SW 1271 (cell line): ENCODE data around the gene CAMK2B.

Source experiments
- DNase-seq, 2 experiments: peaks; one replicate each; lab custom pipeline; 2025; lab: John Stamatoyannopoulos, UW

The CAMK2B gene

DNA sequence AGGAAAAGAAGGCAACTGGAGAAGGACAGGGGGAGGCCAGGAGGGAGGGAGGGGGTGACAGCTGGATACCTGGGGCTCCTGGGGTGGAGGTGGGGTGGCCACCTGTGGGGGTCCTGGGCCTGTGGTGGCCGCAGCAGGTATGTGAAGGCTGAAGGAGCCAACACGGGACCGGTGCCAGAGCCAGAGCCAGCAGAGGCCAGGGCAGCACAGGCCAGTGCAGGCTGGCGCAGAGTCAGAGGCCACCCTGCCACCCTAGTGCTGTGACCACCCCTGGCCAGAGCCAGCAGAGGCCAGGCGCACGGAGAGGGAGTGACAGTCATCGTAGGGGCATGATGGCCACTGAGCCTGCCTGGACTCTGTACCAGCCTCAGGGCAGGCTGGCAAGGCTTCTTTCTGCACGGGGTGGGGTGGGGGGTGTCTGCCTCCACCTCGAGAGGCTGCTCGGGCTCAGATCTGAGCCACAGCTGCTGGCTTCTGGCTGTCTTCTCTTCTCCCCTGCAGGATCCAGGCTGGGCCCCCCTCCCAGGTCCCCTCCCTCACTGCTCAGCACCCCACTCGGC lies 95.8 kb downstream of the CAMK2B start:
- DNase-seq, result no peak

- no peak for DNase-seq
Measured at GRCh38 chr7:44228571-44229350, 96.6 kb downstream of the CAMK2B start.

GRCh38 chr7:44227911-44228310 lies 97.5 kb downstream of the CAMK2B start:
- DNase-seq, result no peak

DNA sequence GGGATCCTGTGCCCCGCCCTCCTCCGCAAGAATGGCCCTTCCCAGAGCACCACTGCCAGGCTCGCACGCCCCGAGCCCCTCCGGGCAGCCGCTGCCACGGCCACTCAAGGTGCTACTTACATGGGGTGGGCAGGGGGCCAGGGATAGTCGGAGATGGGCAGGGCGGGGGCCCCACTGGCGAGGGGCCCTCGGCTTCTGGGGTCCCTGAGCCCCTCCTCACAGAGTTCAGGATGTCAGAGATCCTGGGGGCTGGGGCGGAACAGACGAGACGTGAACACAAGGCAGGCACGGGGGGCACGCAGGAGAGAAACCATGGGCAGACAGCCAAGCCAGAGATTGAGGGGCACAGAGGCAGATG lies 99.0 kb downstream of the CAMK2B start:
- DNase-seq, result no peak

GRCh38 chr7:44225566-44226395 lies 99.6 kb downstream of the CAMK2B start:
- DNase-seq, result no peak

DNA sequence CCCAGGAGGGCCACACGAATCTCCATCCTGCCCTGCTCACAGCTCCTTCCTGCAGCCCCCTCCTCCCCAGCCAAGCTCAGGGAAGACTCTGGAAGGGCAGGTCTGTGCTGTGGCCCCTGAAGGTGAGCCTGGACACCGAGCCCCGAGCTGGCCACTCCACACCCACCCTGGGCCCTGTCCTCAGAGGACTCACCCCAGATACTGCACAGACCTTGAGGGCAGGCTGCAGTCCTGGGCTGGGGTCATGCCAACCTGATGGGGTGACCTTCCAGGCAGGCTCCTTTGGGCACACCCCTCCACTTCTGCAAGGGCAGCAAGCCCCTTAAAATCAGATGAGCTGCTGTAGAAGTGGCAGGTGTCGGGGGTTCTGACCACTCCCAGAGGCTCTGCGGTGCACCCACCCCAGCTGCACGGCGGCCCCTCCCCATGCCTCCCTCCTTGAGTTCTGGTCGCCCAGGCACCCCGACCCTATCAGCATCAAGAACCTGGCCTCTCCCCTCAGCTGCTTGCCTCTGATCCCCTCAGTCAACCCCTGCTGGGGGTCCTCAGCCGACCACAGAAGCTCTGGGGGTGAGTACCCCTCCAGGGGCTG lies 100.3 kb downstream of the CAMK2B start:
- DNase-seq, result no peak

DNA sequence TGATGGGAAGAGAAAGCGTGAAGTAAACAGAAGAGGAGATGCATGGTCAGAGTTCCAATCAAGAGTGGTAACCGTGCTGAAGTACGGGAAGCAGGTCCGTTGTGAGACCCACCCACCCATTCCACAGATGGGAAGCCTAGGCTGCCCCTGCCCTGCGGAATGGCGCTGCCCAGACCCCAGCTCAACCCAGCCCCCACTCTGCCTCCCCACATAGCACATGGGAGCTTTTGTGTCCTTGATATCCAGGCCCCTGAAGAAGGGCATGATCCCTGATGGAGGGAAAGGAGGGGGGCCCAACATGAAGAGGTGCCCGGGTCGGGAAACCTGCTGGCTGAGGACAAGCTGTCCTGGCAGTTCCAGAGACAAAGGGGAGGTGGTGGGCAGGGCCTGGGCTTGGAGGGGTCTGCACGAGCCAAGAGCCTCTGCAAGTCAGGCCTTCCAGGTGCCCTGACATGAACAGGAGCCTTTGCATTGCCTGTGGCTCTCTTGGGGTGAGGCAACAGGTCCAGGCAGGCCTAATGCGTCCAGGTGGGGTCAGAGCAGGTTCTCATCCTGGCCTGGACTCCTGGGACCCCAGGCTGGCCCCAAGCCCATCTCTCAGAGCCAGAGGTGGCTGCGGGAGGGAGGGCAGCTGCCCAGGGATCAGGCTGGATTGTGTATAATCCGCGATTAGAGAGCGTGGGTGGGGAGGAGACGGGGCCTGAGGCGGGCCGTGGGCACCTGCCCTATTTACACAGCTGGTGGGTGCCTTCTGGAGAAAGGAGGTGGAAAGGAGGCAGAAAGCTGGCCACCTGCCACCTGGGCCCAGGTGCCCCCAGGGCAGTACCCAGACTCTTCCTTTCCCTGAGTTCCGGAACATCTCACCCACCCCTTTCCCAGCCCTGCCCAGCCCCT lies 101.1 kb downstream of the CAMK2B start:
- no peak for DNase-seq

GRCh38 chr7:44223362-44224079 lies 101.9 kb downstream of the CAMK2B start:
- DNase-seq, result no peak

GRCh38 chr7:44222776-44223261 lies 102.6 kb downstream of the CAMK2B start:
- DNase-seq, result no peak

- DNase-seq, result no peak
Measured at GRCh38 chr7:44222074-44222473, 103.3 kb downstream of the CAMK2B start.

DNA sequence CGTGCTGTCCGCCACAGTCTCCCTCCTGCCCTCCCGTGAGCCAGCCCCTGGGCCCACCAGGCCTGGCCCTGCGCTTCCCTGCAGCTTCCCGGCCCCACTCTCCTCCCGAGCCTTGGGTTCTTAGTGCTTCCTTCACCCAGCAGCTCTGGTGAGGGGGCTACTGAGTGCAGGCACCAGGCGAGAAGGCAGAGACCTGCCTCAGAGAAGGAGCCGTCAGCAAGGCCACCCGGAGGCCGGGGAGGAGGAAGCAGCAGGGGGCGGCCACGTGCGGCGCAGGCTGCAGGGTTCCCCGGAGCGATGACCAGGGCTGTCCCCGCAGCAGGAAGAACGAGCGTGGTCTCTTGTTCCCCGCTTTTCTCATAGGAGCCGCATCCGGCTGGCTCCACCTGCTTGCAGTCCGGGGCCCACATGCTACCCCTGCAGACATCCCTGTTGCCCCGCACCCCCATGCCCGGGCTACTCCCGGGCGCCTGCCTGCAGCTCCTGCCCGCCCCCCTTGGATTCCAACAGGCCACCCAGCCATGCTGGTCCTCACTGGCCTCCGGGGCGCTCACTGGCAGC lies 104.1 kb downstream of the CAMK2B start:
- DNase-seq, result no peak

DNA sequence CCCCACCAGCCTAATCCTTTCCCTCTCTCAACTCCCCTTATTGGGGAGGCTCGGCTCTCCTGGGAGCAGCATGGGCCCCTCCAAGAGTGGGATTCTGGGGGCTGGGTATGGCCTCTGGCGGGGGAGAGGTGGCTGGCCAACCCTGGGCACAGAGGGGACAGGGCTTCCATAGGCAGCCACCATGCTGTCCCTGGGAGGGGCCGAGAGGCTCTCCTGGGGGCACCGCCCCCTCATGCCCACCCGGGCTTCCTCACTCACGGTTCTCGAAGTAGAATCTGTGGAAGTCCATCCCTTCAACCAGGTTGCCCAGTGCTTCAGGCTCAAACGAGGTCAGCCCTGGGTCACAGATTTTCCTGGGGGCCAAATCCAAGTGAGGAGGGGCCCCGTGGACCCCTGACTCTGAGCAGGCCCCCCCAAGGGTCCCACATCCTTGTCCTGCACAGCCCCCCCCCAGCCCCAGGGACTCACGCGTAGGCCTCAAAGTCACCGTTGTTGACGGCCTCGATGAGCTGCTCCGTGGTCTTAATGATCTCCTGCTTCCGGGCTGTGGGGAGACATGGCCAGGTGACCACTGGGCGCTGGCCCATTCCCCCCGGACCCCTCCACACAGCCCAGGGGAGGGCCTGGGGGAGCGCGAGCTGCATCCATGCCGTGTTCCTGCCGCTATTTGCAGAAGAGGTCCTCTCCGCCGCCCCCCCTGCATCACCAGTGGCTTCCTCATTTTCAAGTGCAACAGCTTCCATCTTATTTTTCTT lies 104.9 kb downstream of the CAMK2B start:
- DNase-seq, result no peak

GRCh38 chr7:44220046-44220357 lies 105.4 kb downstream of the CAMK2B start:
- DNase-seq, result no peak

- DNase-seq, result no peak
Measured at GRCh38 chr7:44219371-44220045, 105.9 kb downstream of the CAMK2B start.

DNA sequence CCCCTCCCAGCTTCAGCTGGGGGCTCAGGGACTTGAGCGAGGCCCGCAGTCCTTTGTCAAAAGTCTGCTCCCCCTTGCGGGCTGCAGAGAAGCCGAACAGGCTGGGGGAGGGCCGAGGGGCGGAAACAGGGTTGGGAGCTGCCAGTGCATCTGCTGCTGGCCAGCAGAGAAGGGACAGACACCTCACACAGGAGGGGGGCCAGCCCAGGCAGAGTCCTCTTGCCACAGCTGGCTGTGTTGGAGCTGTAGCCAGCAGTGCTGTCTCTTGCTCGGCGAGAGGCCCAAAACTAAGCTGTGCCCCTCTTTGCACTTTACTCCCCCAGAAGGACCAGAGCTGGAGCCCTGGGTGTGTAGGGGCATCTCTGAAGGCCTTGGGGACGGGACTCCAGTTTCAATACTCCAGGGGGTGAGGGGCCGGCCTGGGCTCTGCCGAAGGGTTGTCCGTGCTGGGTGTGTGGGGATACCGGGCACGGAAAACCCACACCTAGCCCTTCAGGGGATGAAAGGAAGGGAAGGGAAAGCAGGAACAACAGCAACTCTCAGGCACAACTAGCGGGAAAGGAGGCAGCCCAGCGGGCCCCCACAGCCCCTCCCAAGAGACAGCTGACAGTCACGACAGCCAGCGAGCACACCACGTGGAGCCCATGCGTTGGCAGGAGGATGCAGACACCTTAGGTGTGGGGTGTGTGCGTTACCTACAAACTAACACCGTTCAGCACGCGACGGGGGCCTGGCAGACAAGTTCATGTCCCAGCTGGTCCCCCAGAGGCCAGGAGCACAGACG lies 106.8 kb downstream of the CAMK2B start:
- DNase-seq, result no peak

- DNase-seq, result no peak
Measured at GRCh38 chr7:44217852-44218402, 107.5 kb downstream of the CAMK2B start.

DNA sequence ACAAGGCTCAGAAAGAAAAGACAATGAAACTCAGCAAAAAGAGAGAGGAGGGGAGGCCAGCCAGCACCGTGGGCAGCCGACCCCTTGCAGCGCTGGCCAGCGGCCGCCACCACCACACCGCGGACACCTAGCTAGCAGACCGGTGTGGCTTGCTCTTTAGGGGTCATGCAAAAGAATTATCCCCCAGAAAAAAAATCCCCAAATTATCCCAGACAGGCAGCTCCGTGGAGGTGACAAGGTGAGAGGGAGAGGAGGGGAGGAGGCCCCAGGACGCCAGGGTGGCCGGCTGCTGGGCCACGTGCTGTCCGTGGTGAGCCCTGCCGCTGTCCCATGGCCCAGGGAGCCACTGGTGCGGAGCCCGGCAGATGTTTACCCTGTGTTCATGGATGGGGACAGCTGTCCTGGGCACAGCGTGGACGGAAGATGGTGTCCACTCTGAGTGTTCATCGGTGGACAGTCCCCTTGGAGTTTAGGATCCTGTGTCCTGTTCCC lies 108.1 kb downstream of the CAMK2B start:
- DNase-seq, result no peak
